KOPT-K1 (cell line): ENCODE data around the gene AP5S1.
A peak's percentile ranks its signal among the peaks of the same experiment; 100 is the strongest.
"Not testable (repeated sequence)": the region's sequence is repeated elsewhere in the genome, so short reads cannot be mapped to it uniquely, and the experiment has no call there.

Experiments used
- H3K27ac ChIP-seq: fragments of 200-600 bp; sonication (generic); 2 replicates; pipeline ENCODE4 v1.5.1; 2016; ENCODE audit warnings: antibody characterized with exemption, mild to moderate bottlenecking, low read depth, low read length; ENCODE audit not compliant: poor library complexity, severe bottlenecking
- H3K36me3 ChIP-seq: fragments of 200-600 bp; sonication (generic); 2 replicates; pipeline ENCODE4 v1.5.1; 2017; ENCODE audit warnings: antibody characterized with exemption, mild to moderate bottlenecking, low read length, moderate library complexity; ENCODE audit not compliant: insufficient read depth
- H3K9me3 ChIP-seq: fragments of 200-600 bp; sonication (generic); 2 replicates; pipeline ENCODE4 v1.5.1; 2017; ENCODE audit warnings: antibody characterized with exemption, low read length, mild to moderate bottlenecking; ENCODE audit not compliant: insufficient read depth, poor library complexity, severe bottlenecking

AP5S1 gene

DNA sequence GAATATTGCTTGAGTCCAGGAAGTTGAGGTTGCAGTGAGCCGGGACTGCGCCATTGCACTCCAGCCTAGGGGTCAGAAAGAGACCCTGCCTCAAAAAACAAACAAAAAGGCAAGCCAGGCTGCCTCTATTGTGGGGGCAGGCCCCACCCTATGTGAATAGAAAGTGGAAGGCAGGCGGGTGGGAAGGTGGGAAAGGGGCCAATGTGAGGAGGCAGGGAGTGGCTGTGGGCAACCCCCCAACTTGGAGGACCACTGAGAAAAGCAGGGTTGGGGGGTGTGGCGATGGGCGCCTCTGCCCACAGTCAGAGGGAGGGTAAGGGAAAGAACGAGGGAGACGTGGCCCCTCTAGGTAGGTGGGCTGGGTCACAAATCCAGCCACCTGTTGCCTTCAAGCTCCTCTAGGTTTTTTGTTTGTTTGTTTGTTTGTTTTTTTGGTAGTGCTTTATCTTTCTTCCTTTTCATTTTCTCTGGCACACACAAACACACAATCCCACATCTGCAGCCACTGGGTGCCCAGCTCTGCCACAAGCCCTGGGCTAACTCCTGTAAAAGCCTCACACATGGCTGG, 5.3 kb upstream of the AP5S1 start:
- no peaks in the 10 kb centered on the region for H3K9me3 ChIP-seq

DNA sequence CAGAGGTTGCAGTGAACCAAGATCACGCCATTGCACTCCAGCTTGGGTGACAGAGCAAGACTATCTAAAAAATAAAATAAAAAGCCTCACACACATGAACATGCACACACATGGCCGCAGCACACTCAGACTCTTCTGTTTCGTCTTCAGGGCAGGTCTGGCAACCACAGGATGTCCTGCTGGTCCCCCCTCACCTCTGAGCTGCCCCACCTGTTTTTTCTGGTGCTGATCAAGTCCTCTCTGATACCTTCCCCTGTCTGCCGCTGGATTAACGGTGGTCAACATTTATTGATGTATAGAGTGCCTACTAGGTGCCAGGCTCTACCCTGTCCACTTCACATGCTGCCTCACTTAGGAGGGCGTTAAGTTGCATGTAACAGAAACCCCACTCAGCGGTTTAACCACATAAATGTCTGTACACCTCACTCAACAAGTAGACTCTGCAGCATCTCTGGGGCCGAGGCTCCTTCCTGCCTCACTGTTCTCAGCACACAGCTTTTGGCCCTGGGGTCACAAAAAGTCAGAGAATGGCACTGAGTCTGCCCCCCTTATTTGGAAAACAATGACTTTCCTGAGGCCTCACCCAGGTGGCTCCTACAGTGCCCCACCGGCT, 4.5 kb upstream of the AP5S1 start:
- peak overlapping the region; percentile 96 for H3K27ac ChIP-seq
- no peaks in the 10 kb centered on the region for H3K9me3 ChIP-seq
- H3K36me3 ChIP-seq, result no peaks in the 10 kb centered on the region

More for the DNA sequence above, 5.3 kb upstream of the AP5S1 start:
- no peaks in the 10 kb centered on the region for H3K36me3 ChIP-seq
- peak overlapping the region; percentile 96 for H3K27ac ChIP-seq

DNA sequence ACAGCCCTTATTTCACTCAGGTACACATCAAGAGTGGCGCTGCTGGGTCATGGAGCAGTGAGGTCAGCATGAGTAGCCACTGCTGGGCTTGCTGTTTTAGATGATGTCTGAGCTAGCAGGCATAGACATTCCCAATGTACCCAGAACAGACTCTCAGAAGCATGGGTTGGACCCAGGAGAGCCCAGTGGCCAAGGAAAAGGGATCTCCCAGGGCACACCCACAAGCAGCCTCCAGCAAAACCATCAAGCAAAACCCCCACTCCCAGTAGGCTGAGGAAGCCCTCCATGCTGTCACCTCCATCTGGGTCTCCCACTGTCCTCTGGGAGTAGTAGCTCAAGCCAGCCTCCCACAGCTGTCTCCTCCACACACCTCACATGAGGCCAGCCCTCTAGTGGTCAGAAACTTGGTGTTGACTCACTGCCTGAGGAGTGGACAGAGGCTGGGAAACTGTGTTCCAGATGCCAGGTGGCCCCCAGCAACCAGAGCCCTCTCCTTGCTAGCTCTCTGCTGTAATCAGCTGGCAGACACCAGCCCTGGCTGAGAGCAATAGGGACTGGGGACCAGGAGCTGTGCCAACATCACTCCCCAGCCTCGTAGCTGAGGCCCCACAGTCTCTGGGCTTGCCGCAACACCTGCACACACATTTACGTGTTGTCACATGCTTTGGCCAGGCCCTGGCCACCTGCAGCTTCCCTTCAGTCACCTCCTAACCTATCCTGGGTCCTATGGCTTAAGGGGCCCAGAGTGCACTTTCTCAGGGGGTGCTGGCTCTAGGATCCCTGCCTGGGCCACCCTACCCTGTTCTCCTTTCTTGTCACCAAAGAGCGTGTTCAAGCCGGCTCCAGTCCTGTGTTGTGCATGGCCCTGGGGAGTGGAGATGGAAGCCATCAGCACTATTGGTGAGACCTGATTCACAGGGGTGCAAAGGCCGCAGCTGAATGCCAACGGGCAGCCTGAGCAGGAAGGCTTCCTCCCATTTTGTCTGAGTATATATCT, 1.9 kb upstream of the AP5S1 start:
- H3K27ac ChIP-seq, result peak overlapping the region; percentile 96
- H3K36me3 ChIP-seq, result peaks cover 17% of the 10 kb centered on the region
- H3K9me3 ChIP-seq, result no peaks in the 10 kb centered on the region

DNA sequence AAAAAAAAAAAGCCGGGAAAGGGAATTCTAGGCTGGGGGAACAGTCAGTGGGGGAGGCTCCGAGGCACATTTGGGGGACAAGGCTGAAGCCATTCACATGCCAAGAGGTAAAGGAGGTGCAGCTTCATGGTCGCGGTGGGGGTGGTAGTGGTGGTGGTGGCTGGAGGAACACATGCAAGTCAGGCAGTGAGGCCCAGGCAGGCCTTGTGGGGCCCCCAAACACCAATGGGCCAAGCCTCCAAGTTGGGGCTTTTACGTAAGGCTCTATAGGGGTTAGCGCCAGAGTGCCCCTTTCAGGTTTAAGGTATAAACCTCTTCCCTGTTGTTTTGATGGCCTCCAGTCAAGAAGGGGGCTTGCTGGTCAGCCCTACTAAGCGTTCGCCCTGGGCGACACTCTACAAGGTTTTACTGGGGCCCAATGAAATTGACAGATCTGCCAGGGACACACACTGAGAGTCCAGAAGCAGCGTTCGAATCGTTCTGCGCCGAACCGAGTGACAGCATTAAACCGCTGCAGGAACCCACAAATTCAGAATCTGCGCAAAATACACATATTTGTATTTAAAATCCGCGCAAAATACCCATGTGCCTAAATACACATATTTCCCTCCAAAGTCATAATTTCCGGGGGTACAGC, 818 bp upstream of the AP5S1 start:
- H3K27ac ChIP-seq, result peak overlapping the region; percentile 96
- H3K36me3 ChIP-seq, result peaks cover 28% of the 10 kb centered on the region
- no peaks in the 10 kb centered on the region for H3K9me3 ChIP-seq

DNA sequence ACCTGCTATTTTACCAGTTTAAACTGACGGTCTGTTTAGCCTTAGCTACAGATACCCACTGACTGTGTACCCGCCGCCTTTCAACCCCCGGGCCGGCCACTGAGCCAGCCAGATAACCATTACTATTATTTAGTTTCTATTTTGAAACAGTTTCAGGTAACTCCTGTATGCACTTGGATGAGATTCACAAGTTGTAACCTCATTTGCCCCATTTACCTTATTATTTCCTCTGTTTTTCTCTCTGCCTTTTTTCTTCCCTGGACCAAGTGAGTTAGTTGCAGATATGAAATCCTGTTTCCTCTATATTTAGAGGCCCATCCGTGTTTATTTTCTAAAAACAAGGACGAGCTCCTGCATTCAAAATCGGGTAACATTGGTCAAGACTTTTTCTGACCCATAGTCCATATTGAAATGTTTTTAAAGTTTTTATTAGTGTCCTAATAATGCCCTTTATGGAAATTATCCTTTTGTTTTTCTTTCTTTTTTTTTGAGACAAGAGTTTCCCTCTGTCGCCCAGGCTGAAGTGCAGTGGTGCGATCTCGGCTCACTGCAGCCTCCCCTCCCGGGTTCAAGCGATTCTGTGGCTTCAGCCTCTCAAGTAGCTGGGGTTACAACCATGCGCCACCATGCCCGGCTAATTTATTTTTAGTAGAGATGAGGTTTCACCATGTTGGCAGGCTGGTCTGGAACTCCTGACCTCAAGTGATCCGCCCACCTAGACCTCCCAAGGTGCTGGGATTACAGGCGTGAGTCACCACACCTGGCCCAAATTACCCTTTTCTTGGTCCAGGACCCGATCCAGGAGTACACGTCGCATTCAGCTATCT, 767 bp downstream of the AP5S1 start:
- H3K9me3 ChIP-seq, result no peaks in the 10 kb centered on the region
- peak overlapping the region; percentile 96 for H3K27ac ChIP-seq
- H3K36me3 ChIP-seq, result peaks cover 43% of the 10 kb centered on the region

DNA sequence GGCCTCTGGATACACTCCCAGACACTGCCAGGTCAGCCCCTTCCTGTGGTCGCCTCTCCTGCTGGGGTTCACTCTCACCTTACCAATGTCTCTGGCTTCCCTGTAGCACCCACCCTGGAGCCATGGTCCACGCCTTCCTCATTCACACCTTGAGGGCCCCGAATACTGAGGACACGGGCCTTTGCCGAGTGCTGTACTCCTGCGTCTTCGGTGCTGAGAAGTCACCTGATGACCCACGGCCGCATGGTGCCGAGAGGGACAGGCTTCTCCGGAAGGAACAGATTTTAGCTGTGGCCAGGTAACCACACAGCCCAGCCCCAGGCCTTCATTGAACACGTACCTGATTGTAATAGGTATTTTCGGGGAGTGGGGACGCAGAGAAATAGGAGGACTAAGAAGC, 1.6 kb downstream of the AP5S1 start:
- H3K36me3 ChIP-seq, result peaks cover 52% of the 10 kb centered on the region
- no peak overlapping the region for H3K27ac ChIP-seq
- no peaks in the 10 kb centered on the region for H3K9me3 ChIP-seq

DNA sequence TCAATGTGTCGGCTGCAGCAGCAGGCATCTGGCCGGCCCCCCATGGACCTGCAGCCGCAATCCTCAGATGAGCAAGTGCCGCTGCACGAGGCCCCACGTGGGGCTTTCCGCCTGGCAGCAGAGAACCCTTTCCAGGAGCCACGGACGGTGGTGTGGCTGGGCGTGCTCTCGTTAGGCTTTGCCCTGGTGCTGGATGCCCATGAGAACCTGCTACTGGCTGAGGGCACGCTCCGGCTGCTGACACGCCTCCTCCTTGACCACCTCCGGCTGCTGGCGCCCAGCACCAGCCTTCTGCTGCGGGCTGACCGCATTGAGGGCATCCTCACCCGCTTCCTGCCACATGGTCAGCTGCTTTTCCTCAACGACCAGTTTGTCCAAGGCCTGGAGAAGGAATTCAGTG, 3.5 kb downstream of the AP5S1 start:
- no peak overlapping the region for H3K27ac ChIP-seq
- H3K36me3 ChIP-seq, result peaks cover 70% of the 10 kb centered on the region
- H3K9me3 ChIP-seq, result no peaks in the 10 kb centered on the region

DNA sequence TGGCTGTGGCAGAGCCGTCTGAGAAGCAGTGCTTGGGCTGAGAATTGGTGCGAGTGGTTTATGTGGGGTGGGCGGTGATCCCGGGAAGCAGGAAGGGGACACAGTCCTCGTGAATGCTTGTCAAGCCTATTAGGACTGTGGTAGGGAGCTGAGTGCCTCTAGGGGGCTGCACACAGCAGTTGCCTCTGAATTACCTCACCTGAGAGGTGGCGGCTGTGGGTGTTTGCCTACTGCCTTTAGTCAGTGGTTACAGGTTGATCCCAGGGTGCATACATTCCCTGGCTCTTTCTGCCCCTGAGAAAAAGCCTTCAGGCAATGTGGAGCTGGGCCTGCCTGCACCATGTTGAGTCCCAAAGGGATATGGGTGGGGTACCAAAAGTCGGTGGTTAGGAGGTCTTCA, 5.2 kb downstream of the AP5S1 start:
- Histone ChIP-seq H3K9me3 (no peaks in the 10 kb centered on the region), H3K27ac (no peak overlapping the region), H3K36me3 (peaks cover 71% of the 10 kb centered on the region)

DNA sequence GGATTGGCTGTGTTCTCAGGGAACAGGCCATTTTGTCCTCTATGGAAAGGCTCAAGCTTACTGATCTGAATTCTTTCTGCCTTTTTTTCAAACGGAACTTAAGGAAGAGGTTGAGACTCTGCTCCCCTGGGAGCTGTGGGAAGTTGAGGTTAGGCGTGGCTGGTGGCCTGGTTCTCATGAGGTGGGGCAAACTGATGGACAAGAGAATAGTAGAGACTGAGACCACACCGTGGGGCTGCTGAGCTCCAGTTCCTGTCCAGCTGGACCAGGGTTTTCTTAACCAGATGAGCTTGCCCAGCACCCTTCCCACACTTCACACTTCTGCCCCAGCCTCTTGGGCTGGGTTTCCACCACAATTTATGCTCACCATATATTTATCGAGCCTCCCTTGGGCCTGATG, 6.1 kb downstream of the AP5S1 start:
- Histone ChIP-seq H3K36me3 (peaks cover 71% of the 10 kb centered on the region), H3K27ac (no peak overlapping the region), H3K9me3 (no peaks in the 10 kb centered on the region)

DNA sequence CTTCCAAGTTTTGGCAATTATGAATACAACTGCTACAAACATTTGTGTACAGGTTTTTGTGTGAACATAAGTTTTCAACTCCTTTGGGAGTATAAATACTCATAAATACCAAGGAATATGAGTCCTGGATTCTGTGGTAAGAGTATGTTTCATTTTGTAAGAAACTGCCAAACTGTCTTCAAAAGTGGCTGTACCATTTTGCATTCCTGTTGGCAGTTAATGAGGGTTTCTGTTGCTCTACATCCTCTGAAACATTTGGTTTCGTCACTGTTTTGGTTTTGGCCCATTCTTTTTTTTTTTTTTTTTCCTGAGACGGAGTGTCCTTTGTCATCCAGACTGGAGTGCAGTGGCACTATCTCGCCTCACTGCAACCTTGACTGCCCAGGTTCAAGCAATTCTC, 8.5 kb downstream of the AP5S1 start:
- Histone ChIP-seq H3K36me3 (peaks cover 51% of the 10 kb centered on the region), H3K27ac (no peak overlapping the region), H3K9me3 (no peaks in the 10 kb centered on the region)

DNA sequence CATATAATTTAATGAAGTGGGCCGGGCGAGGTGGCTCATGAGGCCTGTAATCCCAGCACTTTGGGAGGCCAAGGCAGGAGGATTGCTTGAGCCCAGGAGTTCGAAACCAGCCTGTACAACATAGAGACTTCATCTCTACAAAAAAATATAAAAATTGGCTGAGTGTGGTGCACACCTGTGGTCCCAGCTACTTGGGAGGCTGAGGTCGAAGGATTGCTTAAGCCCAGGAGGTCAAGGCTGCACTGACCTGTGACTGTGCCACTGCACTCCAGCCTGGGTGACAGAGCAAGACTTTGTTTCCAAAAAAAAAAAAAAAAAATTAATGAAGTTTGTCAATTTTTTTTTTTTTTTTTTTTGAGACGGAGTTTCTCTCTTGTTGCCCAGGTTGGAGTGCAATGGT, 9.5 kb downstream of the AP5S1 start:
- H3K9me3 ChIP-seq, H3K27ac ChIP-seq: not testable (repeated sequence)
- peaks cover 40% of the 10 kb centered on the region for H3K36me3 ChIP-seq

DNA sequence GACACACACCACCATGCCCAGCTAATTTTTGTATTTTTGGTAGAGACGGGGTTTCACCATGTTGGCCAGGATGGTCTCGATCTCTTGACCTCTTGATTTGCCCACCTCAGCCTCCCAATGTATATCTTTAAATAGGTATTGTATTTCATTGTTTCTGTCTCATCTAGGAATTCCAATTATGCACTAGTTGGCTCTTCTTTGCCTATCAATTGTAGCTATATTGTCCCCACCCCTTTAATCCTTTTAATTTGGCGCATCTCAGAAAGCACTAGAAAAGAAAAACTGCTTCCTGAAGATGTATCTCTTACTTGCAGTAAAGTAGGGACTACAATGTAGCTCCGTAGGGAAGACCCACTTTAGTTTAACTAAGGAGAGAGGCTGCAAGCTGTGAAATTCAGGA, 15.8 kb downstream of the AP5S1 start:
- Histone ChIP-seq H3K27ac (no peak overlapping the region), H3K36me3 (no peaks in the 10 kb centered on the region), H3K9me3 (no peaks in the 10 kb centered on the region)

DNA sequence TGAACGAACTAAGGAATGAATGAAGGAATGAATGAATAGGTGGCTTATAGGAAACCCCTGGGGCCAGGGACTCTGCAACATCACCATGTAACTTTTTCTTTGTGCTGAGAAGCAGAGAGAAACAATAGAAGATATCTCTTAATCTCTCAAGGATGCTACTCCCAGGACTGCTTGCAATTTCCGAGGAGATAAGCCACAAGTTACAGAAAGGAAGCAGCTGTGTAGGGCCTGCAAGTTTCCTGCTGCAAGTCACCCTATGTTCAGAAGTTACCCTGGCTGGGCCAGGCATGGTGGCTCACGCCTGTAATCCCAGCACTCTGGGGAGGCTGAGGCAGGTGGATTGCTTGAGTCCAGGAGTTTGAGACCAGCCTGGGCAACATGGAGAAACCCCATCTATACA, 19.0 kb downstream of the AP5S1 start:
- Histone ChIP-seq H3K36me3 (no peaks in the 10 kb centered on the region), H3K9me3 (no peaks in the 10 kb centered on the region), H3K27ac (peak overlapping the region; percentile 58)

DNA sequence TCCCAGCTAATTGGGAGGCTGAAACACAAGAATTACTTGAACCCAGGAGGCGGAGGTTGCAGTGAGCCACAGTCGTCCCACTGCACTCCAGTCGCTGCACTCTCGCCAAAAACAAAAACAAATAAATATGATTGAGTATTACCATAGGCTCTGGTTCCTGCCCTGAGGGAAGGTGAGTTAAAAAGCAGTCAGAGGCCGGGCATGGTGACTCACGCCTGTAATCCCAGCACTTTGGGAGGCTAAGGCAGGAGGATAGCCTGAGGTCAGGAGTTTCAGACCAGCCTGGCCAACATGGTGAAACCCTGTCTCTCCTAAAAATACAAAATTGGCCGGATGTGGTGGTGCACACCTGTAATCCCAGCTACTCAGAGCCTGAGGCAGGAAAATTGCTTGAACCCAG, 19.9 kb downstream of the AP5S1 start:
- peak overlapping the region; percentile 58 for H3K27ac ChIP-seq
- not testable (repeated sequence) for H3K9me3 ChIP-seq, H3K36me3 ChIP-seq
